H9 (cell line): Measurements from ENCODE around the gene DNMBP. TPM values are rescaled to one million over a fixed set of nuclear protein-coding genes. Genes with fewer than 3 reads are reported as not detected.
"Not testable (repeated sequence)": the region's sequence is repeated elsewhere in the genome, so short reads cannot be mapped to it uniquely, and the experiment has no call there.

Experiments
- DNase-seq: peaks from one replicate; pipeline ENCODE4 v3.0.0-alpha.2; 2017
- H2AFZ ChIP-seq: one replicate; pipeline ENCODE4 v1.6.1; 2013; ENCODE audit warnings: mild to moderate bottlenecking, low read length, control low read depth, moderate library complexity
- H2AK5ac ChIP-seq: 2 replicates; pipeline ENCODE4 v1.6.1; 2013; ENCODE audit warnings: low read length, control low read depth, mixed read lengths; ENCODE audit not compliant: insufficient read length
- H2BK120ac ChIP-seq: one replicate; pipeline ENCODE4 v1.6.1; 2013; ENCODE audit warnings: low read depth, mild to moderate bottlenecking, low read length, control low read depth, inconsistent platforms; ENCODE audit not compliant: poor library complexity, severe bottlenecking
- H2BK12ac ChIP-seq: 2 replicates; pipeline ENCODE4 v1.6.1; 2013; ENCODE audit warnings: low read length, control low read depth, mixed read lengths, low read depth; ENCODE audit not compliant: insufficient read length
- H2BK15ac ChIP-seq: 2 replicates; pipeline ENCODE4 v1.6.1; 2013; ENCODE audit warnings: low read depth, low read length, control low read depth
- H2BK20ac ChIP-seq: one replicate; pipeline ENCODE4 v1.6.1; 2013; ENCODE audit warnings: low read depth, mild to moderate bottlenecking, low read length, control low read depth, inconsistent platforms; ENCODE audit not compliant: poor library complexity, severe bottlenecking
- H2BK5ac ChIP-seq: 2 replicates; pipeline ENCODE4 v1.6.1; 2013; ENCODE audit warnings: low read length, control low read depth, mixed read lengths; ENCODE audit not compliant: insufficient read length
- H3K14ac ChIP-seq: 2 replicates; pipeline ENCODE4 v1.6.1; 2013; ENCODE audit warnings: low read length, control low read depth; ENCODE audit not compliant: insufficient read depth
- H3K18ac ChIP-seq: 2 replicates; pipeline ENCODE4 v1.6.1; 2013; ENCODE audit warnings: low read depth, mild to moderate bottlenecking, mixed read lengths, low read length, control low read depth; ENCODE audit not compliant: insufficient read length
- H3K23ac ChIP-seq: 2 replicates; pipeline ENCODE4 v1.6.1; 2013; ENCODE audit warnings: low read length, control low read depth, mixed read lengths, low read depth; ENCODE audit not compliant: insufficient read length
- H3K23me2 ChIP-seq: 2 replicates; pipeline ENCODE4 v1.6.1; 2013; ENCODE audit warnings: low read depth, mild to moderate bottlenecking, mixed read lengths, low read length, control low read depth; ENCODE audit not compliant: insufficient read length, poor library complexity, severe bottlenecking
- H3K27ac ChIP-seq: 2 replicates; pipeline ENCODE4 v1.5.1; 2013; ENCODE audit warnings: low read length, control low read depth, mixed read lengths, low read depth; ENCODE audit not compliant: insufficient read length
- H3K27me3 ChIP-seq: 2 replicates; pipeline ENCODE4 v1.6.1; 2013; ENCODE audit warnings: low read length, control low read depth, inconsistent platforms; ENCODE audit not compliant: insufficient read depth
- H3K4ac ChIP-seq: 2 replicates; pipeline ENCODE4 v1.6.1; 2013; ENCODE audit warnings: low read depth, mild to moderate bottlenecking, control low read depth, inconsistent platforms, low read length, moderate library complexity
- H3K4me1 ChIP-seq: 2 replicates; pipeline ENCODE4 v1.6.1; 2013; ENCODE audit warnings: low read length, control low read depth, inconsistent platforms; ENCODE audit not compliant: insufficient read depth
- H3K4me2 ChIP-seq: 2 replicates; pipeline ENCODE4 v1.6.1; 2013; ENCODE audit warnings: low read length, control low read depth, mixed read lengths; ENCODE audit not compliant: insufficient read length, insufficient read depth
- H3K56ac ChIP-seq: 2 replicates; pipeline ENCODE4 v1.6.1; 2013; ENCODE audit warnings: low read depth, mild to moderate bottlenecking, mixed read lengths, low read length, control low read depth; ENCODE audit not compliant: insufficient read length
- H3K79me1 ChIP-seq: 2 replicates; pipeline ENCODE4 v1.6.1; 2013; ENCODE audit warnings: low read depth, mild to moderate bottlenecking, moderate library complexity, low read length, control low read depth, inconsistent platforms; ENCODE audit not compliant: insufficient read depth, poor library complexity, severe bottlenecking
- H3K79me2 ChIP-seq: 2 replicates; pipeline ENCODE4 v1.6.1; 2013; ENCODE audit warnings: low read length, control low read depth, inconsistent platforms; ENCODE audit not compliant: insufficient read depth
- H3K9ac ChIP-seq: 2 replicates; pipeline ENCODE4 v1.6.1; 2013; ENCODE audit warnings: low read length, control low read depth, mixed read lengths; ENCODE audit not compliant: insufficient read length; ENCODE audit errors: extremely low read depth
- H3K9me3 ChIP-seq: one replicate; pipeline ENCODE4 v1.6.1; 2013; ENCODE audit warnings: low read depth, low read length, inconsistent platforms; ENCODE audit not compliant: control insufficient read depth
- H3T11ph ChIP-seq: one replicate; pipeline ENCODE4 v1.6.1; 2013; ENCODE audit warnings: mild to moderate bottlenecking, low read length, control low read depth, inconsistent platforms
- H4K20me1 ChIP-seq: one replicate; pipeline ENCODE4 v1.6.1; 2013; ENCODE audit not compliant: control insufficient read depth, insufficient read length, insufficient read depth
- H4K5ac ChIP-seq: 2 replicates; pipeline ENCODE4 v1.6.1; 2013; ENCODE audit warnings: low read depth, mild to moderate bottlenecking, mixed read lengths, low read length, control low read depth; ENCODE audit not compliant: insufficient read length
- H4K8ac ChIP-seq: replicated peaks from 2 replicates; pipeline ENCODE4 v1.6.1; 2013; ENCODE audit warnings: low read length, control low read depth, mixed read lengths, low read depth; ENCODE audit not compliant: insufficient read length
- H4K91ac ChIP-seq: 2 replicates; pipeline ENCODE4 v1.6.1; 2013; ENCODE audit warnings: low read depth, mild to moderate bottlenecking, moderate library complexity, mixed read lengths, low read length, control low read depth; ENCODE audit not compliant: insufficient read length
- H3K27ac Mint-ChIP-seq, 3 experiments: 2 replicates in 2 of 3; 3 replicates in 1 of 3; pipeline ENCODE4 v1.8.0; 2020 to 2021; ENCODE audit warnings: mixed read lengths in 3 of 3, mild to moderate bottlenecking in 1 of 3, moderate library complexity in 1 of 3
- H3K27me3 Mint-ChIP-seq: 2 replicates; pipeline ENCODE4 v1.8.0; 2021; ENCODE audit warnings: low read depth, mild to moderate bottlenecking, moderate library complexity, mixed read lengths
- H3K36me3 Mint-ChIP-seq, 3 experiments: 2 replicates in 2 of 3; 3 replicates in 1 of 3; pipeline ENCODE4 v1.8.0; 2020 to 2021; ENCODE audit warnings: low read depth in 3 of 3, mixed read lengths in 3 of 3; ENCODE audit not compliant: insufficient read depth in 1 of 3
- H3K4me1 Mint-ChIP-seq, 2 experiments: 2 replicates each; pipeline ENCODE4 v1.8.0; 2020; ENCODE audit warnings: mixed read lengths in 2 of 2
- H3K4me3 Mint-ChIP-seq, 2 experiments: 2 replicates in 1 of 2; 3 replicates in 1 of 2; pipeline ENCODE4 v1.8.0; 2020 to 2021; ENCODE audit warnings: mild to moderate bottlenecking in 2 of 2, mixed read lengths in 2 of 2, moderate library complexity in 1 of 2
- H3K9me3 Mint-ChIP-seq, 2 experiments: 2 replicates in 1 of 2; 3 replicates in 1 of 2; pipeline ENCODE4 v1.8.0; 2020; ENCODE audit warnings: mild to moderate bottlenecking in 2 of 2, mixed read lengths in 2 of 2, moderate library complexity in 1 of 2
- WGBS: extraction: QIAGEN DNeasy Blood & Tissue Kit; methylation state at CpG from one replicate; pipeline ENCODE4 v1.1.7; 2013; ENCODE audit warnings: missing lambda C conversion rate, low lambda C conversion rate, mixed read lengths; ENCODE audit not compliant: insufficient read length; ENCODE audit errors: extremely low coverage; 5-methylcytosine and 5-hydroxymethylcytosine counted together
- total RNA-seq: library from RNA; stranded (reverse); gene quantifications from 2 replicates; pipeline ENCODE4 v1.2.1, GENCODE V29; 2021
- TF ChIP-seq, protein P1 (sequence below): fragments of 200-600 bp; sonication (generic); conservative IDR thresholded peaks from 3 replicates; pipeline ENCODE4 v1.8.0; 2021; ENCODE audit warnings: antibody characterized with exemption, mild to moderate bottlenecking

The DNMBP gene
- total RNA-seq, 1 experiment from 2014 or later = 25.6 TPM

DNA sequence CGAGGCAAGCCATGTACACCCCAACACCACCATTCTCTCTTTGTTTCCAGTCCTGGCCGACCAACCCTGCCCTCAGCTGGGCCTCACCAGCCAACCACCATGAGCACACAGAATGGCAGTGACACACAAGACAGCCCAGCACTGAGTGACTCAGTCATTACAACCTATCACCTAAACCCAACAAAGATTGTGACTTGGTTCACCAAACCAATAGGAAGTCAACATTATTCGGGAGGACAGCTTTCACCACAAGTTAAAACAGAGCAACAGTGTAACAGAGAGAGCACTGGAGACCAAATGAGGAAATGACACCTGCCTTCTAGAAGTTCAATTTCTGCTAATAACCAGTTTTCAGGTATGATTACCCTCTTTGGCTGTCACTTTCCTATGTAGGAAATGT lies 72.1 kb downstream of the DNMBP start:
- no peaks in the 10 kb centered on the region for H3K79me2 ChIP-seq
- H3K27ac ChIP-seq = no peak overlapping the region
- peaks cover 12 to 23% (median 18%) of the 10 kb centered on the region in 3 experiments for H3K36me3 Mint-ChIP-seq
- no CpG with 5 or more reads among the region's 3 CpGs for WGBS
- H3K27me3 ChIP-seq = no peaks in the 10 kb centered on the region
- H3K9ac ChIP-seq = no peak overlapping the region
- H3K4me1 Mint-ChIP-seq = peaks cover 3 to 6% of the 10 kb centered on the region in 2 experiments
- no peak overlapping the region for H3K56ac ChIP-seq
- H3K27ac Mint-ChIP-seq = peak overlapping the region in 1 of 3 experiments; percentile 68; a peak in 1 of 7 replicates
- no peak overlapping the region for H3K4ac ChIP-seq
- H3K18ac ChIP-seq = no peak overlapping the region
- no peak overlapping the region for H3K4me2 ChIP-seq
- no peaks in the 10 kb centered on the region for H3K27me3 Mint-ChIP-seq
- no peaks in the 10 kb centered on the region for H3K9me3 ChIP-seq
- no peaks in the 10 kb centered on the region for H4K20me1 ChIP-seq
- no peak overlapping the region for H3K14ac ChIP-seq
- no peak overlapping the region for H4K8ac ChIP-seq
- H3K23ac ChIP-seq = no peak overlapping the region
- no peaks in the 10 kb centered on the region for H3K79me1 ChIP-seq
- H3K9me3 Mint-ChIP-seq = peaks cover 6 to 16% of the 10 kb centered on the region in 2 experiments; a peak in 4 of 5 replicates
- no peak overlapping the region for H3K4me3 Mint-ChIP-seq
- no peak overlapping the region for H2BK15ac ChIP-seq
- no peak overlapping the region for H2BK20ac ChIP-seq
- no peaks in the 10 kb centered on the region for H3K23me2 ChIP-seq
- H2BK120ac ChIP-seq = no peak overlapping the region
- H2BK12ac ChIP-seq = no peak overlapping the region
- no peak overlapping the region for H3T11ph ChIP-seq
- TF ChIP-seq, protein P1, sequence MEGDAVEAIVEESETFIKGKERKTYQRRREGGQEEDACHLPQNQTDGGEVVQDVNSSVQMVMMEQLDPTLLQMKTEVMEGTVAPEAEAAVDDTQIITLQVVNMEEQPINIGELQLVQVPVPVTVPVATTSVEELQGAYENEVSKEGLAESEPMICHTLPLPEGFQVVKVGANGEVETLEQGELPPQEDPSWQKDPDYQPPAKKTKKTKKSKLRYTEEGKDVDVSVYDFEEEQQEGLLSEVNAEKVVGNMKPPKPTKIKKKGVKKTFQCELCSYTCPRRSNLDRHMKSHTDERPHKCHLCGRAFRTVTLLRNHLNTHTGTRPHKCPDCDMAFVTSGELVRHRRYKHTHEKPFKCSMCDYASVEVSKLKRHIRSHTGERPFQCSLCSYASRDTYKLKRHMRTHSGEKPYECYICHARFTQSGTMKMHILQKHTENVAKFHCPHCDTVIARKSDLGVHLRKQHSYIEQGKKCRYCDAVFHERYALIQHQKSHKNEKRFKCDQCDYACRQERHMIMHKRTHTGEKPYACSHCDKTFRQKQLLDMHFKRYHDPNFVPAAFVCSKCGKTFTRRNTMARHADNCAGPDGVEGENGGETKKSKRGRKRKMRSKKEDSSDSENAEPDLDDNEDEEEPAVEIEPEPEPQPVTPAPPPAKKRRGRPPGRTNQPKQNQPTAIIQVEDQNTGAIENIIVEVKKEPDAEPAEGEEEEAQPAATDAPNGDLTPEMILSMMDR = no peak
- no peak overlapping the region for H2BK5ac ChIP-seq
- H2AFZ ChIP-seq = no peak overlapping the region
- DNase-seq = no peak
- no peaks in the 10 kb centered on the region for H3K4me1 ChIP-seq
- H4K5ac ChIP-seq = no peak overlapping the region
- no peak overlapping the region for H4K91ac ChIP-seq
- no peak overlapping the region for H2AK5ac ChIP-seq

DNA sequence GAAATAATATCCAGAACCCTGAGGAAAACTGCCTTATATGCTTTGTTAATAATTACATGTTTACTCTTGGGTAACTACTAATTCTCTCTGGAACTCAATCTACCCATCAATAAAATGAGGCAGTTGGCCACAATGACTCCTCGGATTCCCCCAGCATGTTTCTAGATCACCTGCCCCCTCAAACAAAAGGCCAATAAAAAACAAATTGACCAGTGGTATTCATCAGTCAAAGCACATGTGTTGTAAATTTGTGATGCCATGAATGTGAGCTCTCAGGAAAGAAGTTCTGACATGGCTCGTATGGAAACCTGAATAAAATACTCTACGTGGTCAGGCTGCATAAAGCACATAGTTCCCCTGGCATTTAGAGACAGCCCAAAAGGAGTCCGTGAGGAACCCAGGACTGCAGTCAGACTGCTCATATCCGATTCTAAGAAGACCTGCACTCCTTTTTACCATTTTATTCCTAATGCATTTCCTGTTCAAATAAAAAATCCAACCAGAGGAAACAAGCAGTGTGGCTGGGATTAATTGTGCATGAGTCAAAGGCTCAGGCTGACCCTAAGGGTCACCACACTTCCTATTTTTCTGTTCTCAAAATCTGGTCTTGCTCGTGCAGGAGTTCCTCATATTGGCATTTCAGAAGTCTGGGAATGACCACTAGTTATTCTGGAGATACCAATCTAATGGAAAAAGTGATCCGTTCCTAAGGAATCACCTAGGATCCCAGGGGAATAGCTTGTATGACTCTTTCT lies 77.4 kb downstream of the DNMBP start:
- not testable (repeated sequence) for H4K91ac ChIP-seq, H3K9me3 Mint-ChIP-seq, H2AFZ ChIP-seq, H3K79me2 ChIP-seq, H3K18ac ChIP-seq, H2BK5ac ChIP-seq, H2BK120ac ChIP-seq, DNase-seq, H2BK15ac ChIP-seq, H3K14ac ChIP-seq, H3K27me3 Mint-ChIP-seq, H3K27ac Mint-ChIP-seq, H3K79me1 ChIP-seq, H3K4me3 Mint-ChIP-seq, H3K23ac ChIP-seq, H2AK5ac ChIP-seq, H2BK20ac ChIP-seq, H4K8ac ChIP-seq, H3K23me2 ChIP-seq, H3K36me3 Mint-ChIP-seq, H3K4ac ChIP-seq, H3K9ac ChIP-seq, H3T11ph ChIP-seq, H3K56ac ChIP-seq, H3K9me3 ChIP-seq, H4K20me1 ChIP-seq, H2BK12ac ChIP-seq, H3K27me3 ChIP-seq, H4K5ac ChIP-seq, H3K4me2 ChIP-seq, H3K27ac ChIP-seq
- no CpG with 5 or more reads among the region's 7 CpGs for WGBS
- peaks cover 12% of the 10 kb centered on the region; the same call in 1 of the 2 replicates for H3K4me1 ChIP-seq
- peaks cover 36 to 40% of the 10 kb centered on the region in 2 experiments for H3K4me1 Mint-ChIP-seq
